GM19395 (cell line): Measurements from ENCODE around the gene DYRK1A.

Experiments
- ATAC-seq: cut with Tn5 transposase; IDR thresholded peaks from one replicate; pipeline ENCODE4 v1.9.1; 2021; ENCODE audit warnings: mild to moderate bottlenecking, moderate library complexity; ENCODE audit not compliant: unreplicated experiment

The DYRK1A gene

DNA sequence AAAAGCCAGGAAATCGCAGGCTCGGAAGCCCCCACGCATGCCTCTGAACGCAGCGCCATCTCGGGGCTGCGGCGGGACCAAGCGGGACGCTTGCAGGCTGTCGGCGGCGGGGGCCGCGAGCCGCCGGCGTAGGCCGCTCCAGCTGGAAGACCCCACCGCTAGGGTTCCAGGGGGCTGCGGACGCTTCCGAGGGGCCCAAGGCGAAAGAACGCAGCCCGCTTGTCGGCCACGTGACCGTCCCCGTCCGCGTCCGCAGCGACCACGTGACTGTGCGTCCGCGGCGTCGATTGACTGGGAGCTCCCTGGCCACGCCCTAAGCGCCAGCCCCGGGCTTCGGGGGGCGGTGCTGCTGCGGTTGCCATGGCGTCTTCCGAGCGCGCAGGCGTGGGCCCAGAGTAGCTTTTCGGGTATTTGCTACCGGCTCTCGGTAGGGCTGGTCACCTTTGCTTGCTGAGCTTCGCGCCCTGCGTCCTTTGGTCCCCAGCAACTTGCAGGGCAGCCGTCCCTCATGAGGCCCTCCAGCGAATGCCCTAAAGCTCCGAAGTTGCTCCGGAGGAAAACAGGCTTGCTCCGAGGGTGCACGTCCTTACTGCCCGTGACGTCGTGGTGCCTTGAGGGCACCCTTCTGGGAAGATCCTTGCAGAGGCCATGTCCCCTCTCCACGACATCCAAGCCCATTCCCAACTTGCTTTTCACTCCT is 197.2 kb downstream of the DYRK1A start:
- peak; percentile 90 for ATAC-seq

DNA sequence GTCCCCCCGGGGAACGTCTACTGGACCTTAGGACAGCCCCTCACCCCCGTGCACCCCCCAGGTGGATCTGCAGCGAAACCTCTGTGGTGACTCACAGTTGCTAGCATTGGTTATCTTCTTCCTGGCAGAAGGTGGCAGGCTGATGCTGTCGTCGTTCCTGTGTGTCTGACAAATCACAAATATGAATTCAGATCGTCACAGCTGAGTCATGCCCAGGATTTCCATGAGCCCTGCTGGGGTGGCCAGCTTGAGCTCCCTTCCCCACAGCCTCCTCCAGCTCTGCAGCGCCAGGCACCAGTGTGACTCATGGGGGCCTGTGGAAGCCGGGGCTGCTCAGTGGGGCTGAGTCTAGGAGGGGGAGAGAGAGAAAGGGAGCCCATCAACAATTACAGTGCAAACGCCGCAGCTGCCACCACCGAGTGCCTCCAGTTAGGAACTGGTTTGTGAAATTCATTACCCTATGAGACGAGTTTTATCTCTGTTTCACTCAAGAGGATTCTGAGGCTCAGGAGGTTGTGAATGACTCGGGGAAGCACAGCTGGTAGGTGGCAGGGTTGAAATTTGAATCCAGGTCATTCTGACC is 197.9 kb downstream of the DYRK1A start:
- ATAC-seq, result peak; percentile 60

- no peak for ATAC-seq
Measured at GRCh38 chr21:37564924-37565529, 198.5 kb downstream of the DYRK1A start.

- no peak for ATAC-seq
Measured at GRCh38 chr21:37565530-37566223, 199.1 kb downstream of the DYRK1A start.

DNA sequence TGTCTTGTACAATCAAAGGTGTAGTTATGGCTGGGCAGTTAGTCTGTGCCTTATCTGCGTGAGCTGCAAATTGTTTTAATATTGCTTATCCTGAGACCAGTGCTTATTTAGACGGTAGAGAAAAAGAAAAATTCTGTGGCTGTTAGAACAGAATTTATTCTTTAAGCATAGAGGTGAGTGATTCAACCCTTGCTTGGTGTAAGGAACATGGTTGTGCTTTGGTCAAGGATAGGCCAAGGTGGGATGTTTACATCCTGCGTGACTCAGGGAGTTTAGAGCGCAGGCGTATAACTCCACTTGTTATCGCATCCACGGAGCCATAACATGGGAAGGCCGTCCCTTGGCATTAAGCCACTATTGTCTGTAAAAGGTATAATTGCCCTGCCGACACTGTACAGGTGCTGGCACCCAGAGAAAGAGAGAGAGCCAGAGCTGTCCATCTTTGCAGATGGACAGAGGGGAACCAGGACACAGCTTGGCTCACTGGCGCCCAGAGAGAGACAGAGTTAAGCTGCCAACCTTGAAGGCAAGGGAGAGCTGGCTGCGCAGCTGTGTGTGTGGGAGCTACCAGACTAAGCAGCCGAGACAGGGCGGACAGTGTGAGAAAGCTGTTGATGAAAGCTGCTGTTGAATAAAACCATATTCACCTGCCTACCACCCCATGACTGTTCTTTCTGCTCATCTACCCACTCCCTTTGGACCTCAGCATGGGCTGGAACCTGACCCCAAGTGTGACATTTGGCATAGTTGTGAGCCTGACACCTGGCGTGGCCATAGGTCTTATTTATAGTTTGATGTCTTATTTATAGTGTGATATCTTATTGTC is 200.4 kb downstream of the DYRK1A start:
- no peak for ATAC-seq

- no peak for ATAC-seq
Measured at GRCh38 chr21:37568415-37568814, 201.8 kb downstream of the DYRK1A start.

GRCh38 chr21:37568916-37569315 is 202.3 kb downstream of the DYRK1A start:
- no peak for ATAC-seq

DNA sequence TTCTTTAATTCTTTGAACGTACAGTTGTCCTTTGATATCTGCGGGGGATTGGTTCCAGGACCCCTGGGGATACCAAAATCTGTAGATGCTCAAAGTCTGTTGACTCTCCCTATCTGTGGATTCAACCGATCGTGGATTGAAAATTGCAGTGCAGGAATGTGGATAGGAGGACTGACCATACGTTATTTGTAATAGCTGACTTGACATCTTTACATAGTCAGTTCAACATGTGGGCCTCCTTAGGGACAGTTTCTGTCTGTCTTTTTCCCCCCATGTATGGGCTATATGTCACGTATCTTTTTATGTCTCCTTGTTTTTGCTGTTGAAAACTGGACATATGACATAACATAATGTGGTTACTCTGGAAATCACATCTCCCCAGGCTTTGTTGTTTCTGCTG is 204.9 kb downstream of the DYRK1A start:
- ATAC-seq, result no peak

DNA sequence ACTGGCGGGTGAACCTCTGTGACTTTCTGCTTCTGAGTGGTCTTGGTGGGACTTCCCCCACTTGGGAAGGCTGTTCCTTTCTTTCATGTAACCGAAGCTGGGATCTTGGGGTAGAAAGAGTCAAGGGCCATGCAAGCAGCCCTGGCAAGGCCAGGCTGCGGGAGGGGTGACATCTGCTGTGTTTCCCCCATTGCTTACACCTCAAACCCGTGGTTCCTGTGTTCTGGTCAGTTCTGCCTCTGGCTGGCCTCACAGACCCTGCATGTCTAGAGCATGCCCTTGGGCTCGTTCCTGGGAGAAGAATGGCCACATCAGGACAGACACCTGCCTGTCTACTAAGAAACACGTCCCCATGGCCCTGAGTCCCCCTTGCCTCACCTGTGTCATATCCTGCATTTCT is 207.7 kb downstream of the DYRK1A start:
- ATAC-seq, result no peak

GRCh38 chr21:37574751-37575150 is 208.2 kb downstream of the DYRK1A start:
- ATAC-seq, result no peak

GRCh38 chr21:37575580-37575979 is 209.0 kb downstream of the DYRK1A start:
- ATAC-seq, result no peak
